DOHH2 (cell line): ENCODE measurements around the gene PRRT4.

ENCODE experiments used
- H3F3A ChIP-seq: fragments of 200-600 bp; sonication (generic), shearing (Covaris generic); 2 replicates; pipeline ENCODE4 v1.6.0; 2016; ENCODE audit warnings: antibody characterized with exemption, mild to moderate bottlenecking; ENCODE audit not compliant: control insufficient read depth, insufficient read depth
- H3K27ac ChIP-seq: fragments of 200-600 bp; sonication (generic); 2 replicates; pipeline ENCODE4 v1.5.1; 2014; ENCODE audit warnings: low read depth, mild to moderate bottlenecking, low read length, moderate library complexity
- H3K27me3 ChIP-seq: fragments of 200-600 bp; sonication (generic); 2 replicates; pipeline ENCODE4 v1.6.1; 2014; ENCODE audit warnings: mild to moderate bottlenecking, low read length, mixed read lengths; ENCODE audit not compliant: control insufficient read depth
- H3K36me3 ChIP-seq: fragments of 200-600 bp; sonication (generic); 2 replicates; pipeline ENCODE4 v1.6.1; 2014; ENCODE audit warnings: mild to moderate bottlenecking, low read length, moderate library complexity, mixed read lengths; ENCODE audit not compliant: control insufficient read depth
- H3K4me1 ChIP-seq: fragments of 200-600 bp; sonication (generic); 2 replicates; pipeline ENCODE4 v1.6.1; 2014; ENCODE audit warnings: mild to moderate bottlenecking, low read length, mixed read lengths; ENCODE audit not compliant: control insufficient read depth
- H3K4me2 ChIP-seq: fragments of 200-600 bp; sonication (generic); 2 replicates; pipeline ENCODE4 v1.6.0; 2014; ENCODE audit warnings: mild to moderate bottlenecking, low read length, moderate library complexity
- H3K4me3 ChIP-seq: fragments of 200-600 bp; sonication (generic); 2 replicates; pipeline ENCODE4 v1.5.1; 2014; ENCODE audit warnings: mild to moderate bottlenecking, low read length, mixed read lengths
- H3K79me2 ChIP-seq: fragments of 200-600 bp; sonication (generic); 2 replicates; pipeline ENCODE4 v1.6.1; 2014; ENCODE audit warnings: mild to moderate bottlenecking, low read length, mixed read lengths; ENCODE audit not compliant: control insufficient read depth
- H3K9me2 ChIP-seq: fragments of 200-600 bp; sonication (generic); replicated peaks from 2 replicates; pipeline ENCODE4 v1.6.1; 2014; ENCODE audit warnings: mild to moderate bottlenecking, low read length, mixed read lengths; ENCODE audit not compliant: control insufficient read depth
- H3K9me3 ChIP-seq: fragments of 200-600 bp; sonication (generic); 2 replicates; pipeline ENCODE4 v1.6.1; 2014; ENCODE audit warnings: antibody characterized with exemption, low read length, mixed read lengths; ENCODE audit not compliant: control insufficient read depth, insufficient read depth
- H4K20me1 ChIP-seq: fragments of 200-600 bp; sonication (generic); 2 replicates; pipeline ENCODE4 v1.6.0; 2014; ENCODE audit warnings: low read depth, mild to moderate bottlenecking, antibody characterized with exemption, low read length, moderate library complexity; ENCODE audit not compliant: control insufficient read depth, insufficient read depth
- CTCF ChIP-seq: fragments of 200-600 bp; sonication (generic); IDR thresholded peaks from one replicate; pipeline ENCODE4 v1.5.1; 2014; ENCODE audit warnings: antibody characterized with exemption, mild to moderate bottlenecking, low read depth, low read length; ENCODE audit not compliant: poor library complexity, severe bottlenecking
- EZH2phosphoT487 ChIP-seq: fragments of 200-600 bp; sonication (generic); IDR thresholded peaks from 2 replicates; pipeline ENCODE4 v1.6.1; 2017; ENCODE audit warnings: borderline replicate concordance, mild to moderate bottlenecking, antibody characterized with exemption, low read length, moderate library complexity, mixed read lengths

PRRT4 gene

GRCh38 chr7:128381161-128381821, 19.8 kb upstream of the PRRT4 start:
- Histone ChIP-seq H3K4me2 (no peak overlapping the region), H3K4me3 (no peak overlapping the region), H3F3A (no peaks in the 10 kb centered on the region), H3K79me2 (no peaks in the 10 kb centered on the region), H3K27ac (no peak overlapping the region), H4K20me1 (no peaks in the 10 kb centered on the region), H3K4me1 (0 out of 2 replicates have a peak, but pooled peaks cover 5% of the 10 kb centered on the region), H3K36me3 (no peaks in the 10 kb centered on the region), H3K9me2 (no peaks in the 10 kb centered on the region), H3K9me3 (no peaks in the 10 kb centered on the region), H3K27me3 (peaks cover 10% of the 10 kb centered on the region)
- TF ChIP-seq EZH2phosphoT487 = no peak
- TF ChIP-seq CTCF = peak; percentile 100

GRCh38 chr7:128380483-128381106, 19.1 kb upstream of the PRRT4 start:
- no peaks in the 10 kb centered on the region for H4K20me1 ChIP-seq
- TF ChIP-seq CTCF (no peak), EZH2phosphoT487 (no peak)
- H3K36me3 ChIP-seq = no peaks in the 10 kb centered on the region
- H3K4me2 ChIP-seq = no peak overlapping the region
- H3F3A ChIP-seq = no peaks in the 10 kb centered on the region
- no peaks in the 10 kb centered on the region for H3K9me2 ChIP-seq
- no peaks in the 10 kb centered on the region for H3K79me2 ChIP-seq
- no peak overlapping the region for H3K27ac ChIP-seq
- 0 out of 2 replicates have a peak, but pooled peaks cover 5% of the 10 kb centered on the region for H3K4me1 ChIP-seq
- no peaks in the 10 kb centered on the region for H3K9me3 ChIP-seq
- peaks cover 14% of the 10 kb centered on the region for H3K27me3 ChIP-seq
- no peak overlapping the region for H3K4me3 ChIP-seq

GRCh38 chr7:128379900-128380479, 18.5 kb upstream of the PRRT4 start:
- Histone ChIP-seq H4K20me1 (no peaks in the 10 kb centered on the region), H3F3A (no peaks in the 10 kb centered on the region), H3K4me1 (0 out of 2 replicates have a peak, but pooled peaks cover 5% of the 10 kb centered on the region), H3K79me2 (no peaks in the 10 kb centered on the region), H3K36me3 (no peaks in the 10 kb centered on the region), H3K4me3 (no peak overlapping the region), H3K27ac (no peak overlapping the region), H3K4me2 (no peak overlapping the region), H3K27me3 (peaks cover 14% of the 10 kb centered on the region), H3K9me2 (no peaks in the 10 kb centered on the region), H3K9me3 (no peaks in the 10 kb centered on the region)
- TF ChIP-seq EZH2phosphoT487 = no peak
- TF ChIP-seq CTCF = no peak
